Measurements from ENCODE around the gene RTN4R.

DNA sequence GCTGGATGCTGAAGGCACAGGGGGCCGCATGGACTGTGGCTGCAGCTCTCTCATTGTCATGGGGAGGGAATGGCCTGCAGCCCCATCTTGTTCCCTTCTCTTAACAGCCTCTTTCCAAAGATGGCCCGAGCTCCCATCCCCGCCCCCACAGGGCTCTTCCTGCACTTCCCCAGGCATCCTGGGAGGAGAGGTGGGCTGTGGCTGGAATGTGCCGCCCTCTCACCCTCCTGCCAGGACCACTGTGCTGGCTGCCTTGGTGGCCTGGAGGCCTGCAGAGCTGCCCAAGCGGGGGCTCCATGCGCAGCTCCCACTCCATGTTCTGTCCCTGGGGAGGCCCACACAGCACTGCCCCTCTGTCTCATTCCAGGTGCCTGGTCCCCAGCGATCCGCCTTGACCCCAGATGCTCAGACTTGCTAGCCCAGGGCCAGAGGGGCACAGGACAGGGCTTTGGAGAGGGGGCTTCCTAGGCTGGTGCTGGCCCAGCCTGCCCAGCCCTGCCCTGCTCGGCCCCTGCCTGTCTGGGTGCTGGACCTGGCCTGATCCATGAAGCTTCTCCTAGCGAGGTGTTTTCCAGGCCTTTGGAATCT, 56.6 kb downstream of the RTN4R start:
- TF ChIP-seq TAF1 (IDR thresholded peaks at IDR 0.05; ENCODE audit: borderline replicate concordance, insufficient read depth, low read length), result no peak
- TF ChIP-seq, protein P1, sequence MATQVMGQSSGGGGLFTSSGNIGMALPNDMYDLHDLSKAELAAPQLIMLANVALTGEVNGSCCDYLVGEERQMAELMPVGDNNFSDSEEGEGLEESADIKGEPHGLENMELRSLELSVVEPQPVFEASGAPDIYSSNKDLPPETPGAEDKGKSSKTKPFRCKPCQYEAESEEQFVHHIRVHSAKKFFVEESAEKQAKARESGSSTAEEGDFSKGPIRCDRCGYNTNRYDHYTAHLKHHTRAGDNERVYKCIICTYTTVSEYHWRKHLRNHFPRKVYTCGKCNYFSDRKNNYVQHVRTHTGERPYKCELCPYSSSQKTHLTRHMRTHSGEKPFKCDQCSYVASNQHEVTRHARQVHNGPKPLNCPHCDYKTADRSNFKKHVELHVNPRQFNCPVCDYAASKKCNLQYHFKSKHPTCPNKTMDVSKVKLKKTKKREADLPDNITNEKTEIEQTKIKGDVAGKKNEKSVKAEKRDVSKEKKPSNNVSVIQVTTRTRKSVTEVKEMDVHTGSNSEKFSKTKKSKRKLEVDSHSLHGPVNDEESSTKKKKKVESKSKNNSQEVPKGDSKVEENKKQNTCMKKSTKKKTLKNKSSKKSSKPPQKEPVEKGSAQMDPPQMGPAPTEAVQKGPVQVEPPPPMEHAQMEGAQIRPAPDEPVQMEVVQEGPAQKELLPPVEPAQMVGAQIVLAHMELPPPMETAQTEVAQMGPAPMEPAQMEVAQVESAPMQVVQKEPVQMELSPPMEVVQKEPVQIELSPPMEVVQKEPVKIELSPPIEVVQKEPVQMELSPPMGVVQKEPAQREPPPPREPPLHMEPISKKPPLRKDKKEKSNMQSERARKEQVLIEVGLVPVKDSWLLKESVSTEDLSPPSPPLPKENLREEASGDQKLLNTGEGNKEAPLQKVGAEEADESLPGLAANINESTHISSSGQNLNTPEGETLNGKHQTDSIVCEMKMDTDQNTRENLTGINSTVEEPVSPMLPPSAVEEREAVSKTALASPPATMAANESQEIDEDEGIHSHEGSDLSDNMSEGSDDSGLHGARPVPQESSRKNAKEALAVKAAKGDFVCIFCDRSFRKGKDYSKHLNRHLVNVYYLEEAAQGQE (IDR thresholded peaks at IDR 0.05; ENCODE audit: insufficient read depth in 1 of 2, low read depth in 2 of 2, low read length in 2 of 2), result no peak

All from PFSK-1 (cell line).